ENCODE measurements around the gene MAP1S.
A peak's percentile ranks its signal among the peaks of the same experiment; 100 is the strongest.

The MAP1S gene

GRCh38 chr19:17737690-17738153 lies 18.4 kb downstream of the MAP1S start:
- no peak for DNase-seq

DNA sequence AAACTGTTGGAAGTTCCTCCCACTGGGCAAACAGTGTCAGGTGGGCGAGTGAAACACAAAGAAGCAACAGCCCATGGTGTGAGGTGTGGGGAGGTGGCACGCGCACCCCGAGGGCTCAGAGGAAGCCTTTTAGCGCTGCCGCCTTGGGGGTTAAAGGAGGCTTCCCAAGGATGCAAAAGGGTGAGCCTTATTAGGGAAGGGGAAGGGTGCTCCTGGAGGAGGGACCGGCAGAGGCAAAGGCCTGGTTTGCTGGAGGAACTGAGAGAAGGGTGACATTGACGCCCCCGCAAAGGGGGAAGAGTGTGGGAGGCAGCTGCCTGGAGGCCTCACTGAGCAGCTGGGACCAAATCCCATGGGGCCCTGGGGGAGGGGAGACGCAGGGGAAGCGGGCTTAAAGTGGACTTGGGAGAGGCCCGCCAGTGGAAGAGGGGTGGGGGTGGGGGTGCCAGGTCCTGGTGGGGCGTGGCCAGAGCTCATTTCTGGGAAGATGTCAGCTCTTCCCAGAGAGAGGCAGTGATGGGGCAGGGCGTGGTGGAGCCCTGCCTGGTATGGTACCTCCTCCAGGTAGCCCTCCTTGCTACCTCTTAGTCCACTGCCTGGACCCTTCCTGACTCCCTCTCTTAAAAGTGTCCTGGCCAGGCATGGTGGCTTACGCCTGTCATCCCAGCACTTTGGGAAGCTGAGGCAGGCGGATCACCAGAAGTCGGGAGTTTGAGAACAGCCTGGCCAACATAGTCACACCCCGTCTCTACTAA lies 20.0 kb downstream of the MAP1S start:
- DNase-seq: no peak

GRCh38 chr19:17741456-17741855 lies 22.2 kb downstream of the MAP1S start:
- no peak for DNase-seq

- peak; percentile 45 for DNase-seq
Observed at GRCh38 chr19:17743874-17744580, 24.7 kb downstream of the MAP1S start.

GRCh38 chr19:17747205-17748098 lies 28.2 kb downstream of the MAP1S start:
- DNase-seq: peak; percentile 96

- no peak for DNase-seq
Observed at GRCh38 chr19:17748884-17749638, 29.8 kb downstream of the MAP1S start.

- DNase-seq: peak; percentile 62
Observed at GRCh38 chr19:17749912-17750317, 30.6 kb downstream of the MAP1S start.

DNA sequence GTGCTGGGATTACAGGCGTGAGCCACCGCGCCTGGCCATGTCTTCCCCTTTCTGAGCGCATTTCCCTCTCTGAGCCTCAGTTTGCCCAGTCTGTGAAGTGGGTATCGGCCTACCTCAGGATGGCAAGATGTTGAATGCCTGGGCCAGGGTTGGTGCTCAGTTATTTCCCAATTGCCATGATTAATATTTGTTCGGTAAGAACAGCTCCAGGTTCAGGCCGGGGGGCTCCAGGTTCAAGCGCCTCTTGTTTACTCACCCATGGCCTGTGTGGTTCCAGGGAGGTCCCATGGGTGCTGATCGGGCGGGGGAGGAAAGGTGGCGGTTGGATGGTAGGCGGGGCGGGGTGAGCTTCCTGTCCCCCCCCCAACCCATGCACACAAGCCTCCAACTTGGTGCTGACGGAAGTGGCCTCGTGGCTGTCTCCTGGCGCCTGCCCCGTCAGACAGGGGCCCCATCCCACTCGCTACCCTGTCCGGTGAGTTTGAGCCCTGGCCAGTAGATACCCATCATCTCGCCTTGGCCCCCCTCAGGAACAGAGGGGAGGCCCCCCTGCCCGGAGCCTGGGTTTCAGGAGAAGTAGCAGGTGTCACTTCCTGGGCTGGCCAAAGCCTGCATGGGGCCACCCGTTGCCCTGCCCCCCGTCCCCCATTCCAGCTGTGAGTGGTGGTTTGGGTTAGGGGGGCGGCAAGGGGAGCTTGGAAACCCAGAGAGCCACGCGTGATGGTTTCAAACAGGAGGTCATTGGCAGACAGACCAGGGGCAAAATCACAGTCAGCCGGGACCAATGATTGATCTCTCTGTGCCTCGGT lies 32.0 kb downstream of the MAP1S start, which contains the start of gene FCHO1:
Gene FCHO1, plus strand, starts transcription at position 375 of the 809 bp plus-strand sequence. CDS start 3,688 bp downstream, outside the sequence.
- peak; percentile 91 for DNase-seq

DNA sequence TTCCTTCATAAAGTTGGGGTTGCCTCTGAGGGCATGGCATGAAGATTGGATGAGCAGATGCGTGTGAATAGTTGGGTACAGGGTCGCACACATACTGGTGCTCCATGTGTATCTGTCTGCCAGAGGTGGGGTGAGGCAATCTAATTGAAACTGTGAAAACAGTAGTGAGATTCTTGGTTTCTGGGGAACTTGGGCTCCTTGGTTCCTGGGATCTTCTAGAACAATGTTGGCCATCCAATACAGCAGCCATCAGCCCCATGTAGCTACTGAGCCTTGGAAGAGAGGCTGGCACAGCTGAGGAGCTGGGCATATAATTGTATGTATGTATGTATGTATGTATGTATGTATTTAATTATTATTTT lies 32.6 kb downstream of the MAP1S start:
- DNase-seq: peak; percentile 46

DNA sequence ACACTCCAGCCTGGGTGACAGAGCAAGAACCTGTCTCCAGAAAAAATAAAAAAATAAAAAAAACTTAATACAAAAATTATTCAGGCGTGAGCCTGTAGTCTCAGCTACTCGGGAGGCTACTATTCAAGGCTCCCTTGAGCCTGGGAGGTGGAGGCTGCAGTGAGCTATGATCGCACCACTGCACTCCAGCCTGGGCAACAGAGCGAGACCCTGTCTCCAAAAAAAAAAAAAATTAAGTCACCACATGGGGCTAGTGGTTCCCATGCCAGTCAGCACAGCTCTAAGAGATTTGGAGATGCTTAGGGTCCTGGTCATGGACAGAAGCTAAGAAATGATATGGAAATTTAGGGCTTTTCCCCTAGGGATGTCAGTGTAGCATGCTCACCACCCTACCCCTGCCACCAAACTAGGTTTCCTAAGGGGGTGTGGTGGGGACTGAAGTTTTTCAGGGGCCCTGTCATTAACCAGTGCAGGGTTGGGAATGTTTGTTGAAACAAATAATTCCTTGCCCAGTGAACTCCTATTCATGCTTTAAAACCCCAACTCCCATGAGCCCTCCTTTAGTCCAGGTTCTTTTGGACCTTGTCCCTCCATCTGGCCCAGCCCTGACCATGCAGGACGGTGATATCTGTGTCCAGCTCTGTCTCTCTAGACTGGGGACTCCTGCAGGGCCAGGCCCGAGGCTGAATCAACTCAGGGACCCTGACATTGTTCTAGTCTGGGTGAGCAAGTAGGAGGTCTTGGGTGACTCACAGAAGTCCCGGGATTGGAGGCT lies 33.8 kb downstream of the MAP1S start:
- DNase-seq: no peak

DNA sequence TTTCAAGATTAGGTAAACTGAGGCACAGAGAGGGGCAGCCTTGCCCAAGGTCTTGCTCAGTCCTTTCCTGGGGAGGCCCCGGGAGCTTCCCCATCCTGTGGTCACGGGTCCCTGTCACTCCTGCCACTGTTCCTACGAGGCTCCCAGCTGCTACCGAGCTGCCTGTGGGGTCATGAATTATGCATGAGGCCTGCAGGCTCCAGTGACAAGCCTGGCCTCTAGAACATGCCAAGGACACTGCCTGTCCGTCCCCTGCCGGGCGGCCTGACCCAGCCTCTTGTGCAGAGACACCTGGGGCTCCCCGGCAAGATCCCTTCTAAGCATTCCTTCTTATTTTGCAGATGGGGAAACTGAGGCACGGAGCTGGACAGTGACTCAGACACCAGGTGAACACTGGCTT lies 34.7 kb downstream of the MAP1S start:
- no peak for DNase-seq

- no peak for DNase-seq
Observed at GRCh38 chr19:17754634-17755442, 35.6 kb downstream of the MAP1S start.

- DNase-seq: no peak
Observed at GRCh38 chr19:17755443-17755890, 36.2 kb downstream of the MAP1S start.

DNA sequence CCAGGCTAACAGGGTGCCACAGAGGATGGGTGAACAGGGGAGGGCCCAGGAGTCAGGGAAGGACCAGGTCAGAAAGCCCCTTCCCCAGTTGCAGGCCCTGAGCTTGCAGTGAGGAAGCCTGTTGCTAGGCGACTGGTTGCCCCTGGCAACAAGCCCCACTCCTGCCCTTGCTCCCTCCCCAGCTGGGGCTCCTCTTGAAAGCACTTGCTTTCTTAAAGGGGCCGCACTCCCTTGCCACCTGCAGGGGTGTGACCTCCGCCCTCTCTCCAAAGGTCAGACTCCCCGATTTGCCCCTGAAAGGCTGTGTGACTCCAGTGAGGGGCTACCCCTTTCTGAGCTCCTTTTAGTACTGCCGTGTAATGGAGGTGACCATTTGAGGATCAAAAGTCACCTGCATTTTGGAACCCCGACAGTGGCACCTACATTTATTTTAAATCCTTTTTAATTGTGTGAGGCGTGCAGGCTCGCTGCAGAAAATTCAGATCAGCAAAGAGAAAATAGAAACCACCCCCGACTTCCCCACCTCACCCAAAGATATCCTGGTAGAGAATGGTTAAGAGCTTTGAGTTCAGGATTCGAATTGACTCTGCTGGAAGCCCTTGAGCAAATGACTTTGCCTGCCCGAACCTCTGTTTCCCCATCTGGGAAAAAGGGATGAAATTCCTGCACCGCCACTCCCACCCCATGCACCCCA lies 36.8 kb downstream of the MAP1S start:
- peak; percentile 47 for DNase-seq

DNA sequence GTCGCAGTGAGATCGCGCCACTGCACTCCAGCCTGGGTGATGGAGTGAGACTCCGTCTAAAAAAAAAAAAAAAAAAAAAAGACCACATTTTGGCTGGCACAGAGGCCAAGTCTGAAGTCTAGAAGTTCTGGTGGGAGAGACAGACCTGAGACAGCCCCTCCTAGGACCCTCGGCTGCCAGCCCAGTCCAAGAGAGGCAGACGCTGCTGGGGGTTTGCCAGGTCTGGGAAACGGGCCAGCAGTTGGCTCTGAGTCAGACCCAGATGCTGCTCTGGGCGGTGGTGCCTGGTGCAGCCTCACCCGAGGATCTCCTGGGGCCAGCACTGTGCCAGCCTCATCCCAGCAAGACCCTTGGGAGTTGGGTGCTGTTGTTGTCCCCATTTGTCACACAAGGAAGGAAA lies 37.8 kb downstream of the MAP1S start:
- DNase-seq: no peak

DNA sequence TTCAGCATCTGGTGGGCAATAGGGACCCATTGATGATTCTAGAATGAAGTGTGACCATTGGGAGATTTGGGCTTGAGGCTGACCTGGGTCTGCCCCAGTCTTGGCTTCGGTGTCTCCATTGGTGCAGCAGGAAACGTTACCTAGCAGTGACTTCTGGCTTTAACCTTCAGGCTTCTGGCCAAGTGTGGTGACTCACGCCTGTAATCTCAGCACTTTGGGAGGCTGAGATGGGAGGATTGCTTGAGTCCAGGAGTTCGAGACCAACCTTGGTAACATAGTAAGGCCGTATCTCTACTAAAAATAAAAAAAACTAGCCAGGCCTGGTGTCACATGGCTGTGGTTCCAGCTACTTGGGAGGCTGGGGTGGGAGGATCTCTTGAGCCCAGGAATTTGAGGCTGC lies 39.2 kb downstream of the MAP1S start:
- no peak for DNase-seq

- no peak for DNase-seq
Observed at GRCh38 chr19:17761148-17761547, 41.9 kb downstream of the MAP1S start.

- DNase-seq: no peak
Observed at GRCh38 chr19:17762505-17763229, 43.4 kb downstream of the MAP1S start.
